Fibroblast of lung (primary cell): ENCODE data around the gene ANO1. TPM values are rescaled to one million over a fixed set of nuclear protein-coding genes. Genes with fewer than 3 reads are reported as not detected.

Source experiments
- DNase-seq, 2 donors: peaks; one replicate each; pipeline versions ENCODE4 v3.0.0 to v3.0.0-alpha.2; 2010; ENCODE audit warnings: low read depth in 2 of 2
- H2AFZ ChIP-seq: 2 replicates; pipeline ENCODE4 v1.5.1; 2012; ENCODE audit warnings: low read length, control low read depth, inconsistent platforms
- H3K27ac ChIP-seq: 2 replicates; pipeline ENCODE4 v1.5.1; 2011; ENCODE audit warnings: low read length, control low read depth; ENCODE audit not compliant: insufficient read depth
- H3K27me3 ChIP-seq: 2 replicates; pipeline ENCODE4 v1.5.1; 2011; ENCODE audit warnings: mild to moderate bottlenecking, low read length; ENCODE audit not compliant: control insufficient read depth, insufficient read depth
- H3K36me3 ChIP-seq: 2 replicates; pipeline ENCODE4 v1.5.1; 2011; ENCODE audit warnings: low read length; ENCODE audit not compliant: control insufficient read depth, insufficient read depth
- H3K4me1 ChIP-seq: 2 replicates; pipeline ENCODE4 v1.5.1; 2011; ENCODE audit warnings: low read length; ENCODE audit not compliant: control insufficient read depth, insufficient read depth; ENCODE audit errors: extremely low read depth
- H3K4me2 ChIP-seq: 2 replicates; pipeline ENCODE4 v1.5.1; 2011; ENCODE audit warnings: low read length, control low read depth; ENCODE audit not compliant: insufficient read depth; ENCODE audit errors: extremely low read depth
- H3K4me3 ChIP-seq, 4 experiments: fragments of 200-600 bp in 1 of 4; sonication (generic) in 1 of 4; replicated peaks in 1 of 4; 2 replicates each; pipeline ENCODE4 v1.5.1; 2011 to 2016; ENCODE audit warnings: low read length in 4 of 4, low read depth in 3 of 4, mild to moderate bottlenecking in 3 of 4, control low read depth in 2 of 4, inconsistent platforms in 1 of 4, mixed read lengths in 1 of 4; ENCODE audit not compliant: insufficient read depth in 1 of 4; ENCODE audit errors: control extremely low read depth in 1 of 4
- H3K79me2 ChIP-seq: 2 replicates; pipeline ENCODE4 v1.5.1; 2012; ENCODE audit warnings: mild to moderate bottlenecking, low read length, inconsistent platforms; ENCODE audit not compliant: control insufficient read depth, insufficient read depth
- H3K9ac ChIP-seq: 2 replicates; pipeline ENCODE4 v1.5.1; 2011; ENCODE audit warnings: mild to moderate bottlenecking, low read length, control low read depth; ENCODE audit not compliant: insufficient read depth
- H3K9me3 ChIP-seq: 2 replicates; pipeline ENCODE4 v1.5.1; 2012; ENCODE audit warnings: low read depth, low read length; ENCODE audit not compliant: control insufficient read depth, insufficient read depth
- H4K20me1 ChIP-seq: 2 replicates; pipeline ENCODE4 v1.5.1; 2011; ENCODE audit warnings: low read length; ENCODE audit not compliant: control insufficient read depth, insufficient read depth; ENCODE audit errors: extremely low read depth
- EZH2 ChIP-seq: IDR thresholded peaks from 2 replicates; pipeline ENCODE4 v1.5.1; 2012; ENCODE audit warnings: low read length, control low read depth, mild to moderate bottlenecking; ENCODE audit errors: missing control alignments
- polyA plus RNA-seq, 2 donors: library from polyadenylated mRNA; depleted of rRNA in 1 of 2; stranded (reverse) in 1 of 2; unstranded in 1 of 2; fragments of >200 nt; gene quantifications; 2 replicates each; pipeline ENCODE4 v1.2.1, GENCODE V29; 2011 to 2012; ENCODE audit warnings: missing spikeins in 1 of 2
- total RNA-seq: library from RNA; depleted of rRNA; stranded (reverse); fragments of >200 nt; gene quantifications from 2 replicates; pipeline ENCODE4 v1.2.1, GENCODE V29; 2014
- TF ChIP-seq, protein P1 (sequence below), 2 donors: IDR thresholded peaks in 1 of 2; conservative IDR thresholded peaks in 1 of 2; 1 replicate in 1 of 2; 2 replicates in 1 of 2; pipeline ENCODE4 v1.5.1; 2011 to 2012; ENCODE audit warnings: low read length in 2 of 2, control low read depth in 1 of 2, inconsistent platforms in 1 of 2, low read depth in 1 of 2, mild to moderate bottlenecking in 1 of 2

ANO1 gene
- total and polyA plus RNA-seq, 2 donors (not counting 1 experiment from before 2014, with no cell fraction given) = 0.99 to 4.1 TPM

DNA sequence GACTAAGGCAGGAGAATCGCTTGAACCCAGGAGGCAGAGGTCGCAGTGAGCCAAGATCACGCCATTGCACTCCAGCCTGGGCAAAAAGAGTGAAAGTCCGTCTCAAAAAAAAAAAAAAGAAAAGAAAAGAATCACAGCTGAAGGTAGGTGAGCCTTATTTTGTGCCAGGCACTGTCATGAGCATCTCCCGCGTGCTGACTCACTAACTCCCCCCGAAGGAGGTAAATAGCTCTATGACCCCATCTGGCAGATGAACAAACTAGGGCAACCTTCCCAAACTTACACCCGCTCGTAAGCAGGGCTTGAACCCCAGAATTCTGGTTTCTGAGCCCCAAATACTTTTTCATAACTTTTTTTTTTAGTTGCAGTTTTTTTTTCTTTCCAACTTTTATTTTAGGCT lies 60.3 kb downstream of the ANO1 start:
- DNase-seq = no peak
- peaks cover 6% of the 10 kb centered on the region for H3K27me3 ChIP-seq
- no peaks in the 10 kb centered on the region for H3K79me2 ChIP-seq
- H3K27ac ChIP-seq = no peak overlapping the region
- no peaks in the 10 kb centered on the region for H3K9me3 ChIP-seq
- H3K4me2 ChIP-seq = no peak overlapping the region
- no peak overlapping the region for H2AFZ ChIP-seq
- TF ChIP-seq EZH2 = no peak
- TF ChIP-seq, protein P1, sequence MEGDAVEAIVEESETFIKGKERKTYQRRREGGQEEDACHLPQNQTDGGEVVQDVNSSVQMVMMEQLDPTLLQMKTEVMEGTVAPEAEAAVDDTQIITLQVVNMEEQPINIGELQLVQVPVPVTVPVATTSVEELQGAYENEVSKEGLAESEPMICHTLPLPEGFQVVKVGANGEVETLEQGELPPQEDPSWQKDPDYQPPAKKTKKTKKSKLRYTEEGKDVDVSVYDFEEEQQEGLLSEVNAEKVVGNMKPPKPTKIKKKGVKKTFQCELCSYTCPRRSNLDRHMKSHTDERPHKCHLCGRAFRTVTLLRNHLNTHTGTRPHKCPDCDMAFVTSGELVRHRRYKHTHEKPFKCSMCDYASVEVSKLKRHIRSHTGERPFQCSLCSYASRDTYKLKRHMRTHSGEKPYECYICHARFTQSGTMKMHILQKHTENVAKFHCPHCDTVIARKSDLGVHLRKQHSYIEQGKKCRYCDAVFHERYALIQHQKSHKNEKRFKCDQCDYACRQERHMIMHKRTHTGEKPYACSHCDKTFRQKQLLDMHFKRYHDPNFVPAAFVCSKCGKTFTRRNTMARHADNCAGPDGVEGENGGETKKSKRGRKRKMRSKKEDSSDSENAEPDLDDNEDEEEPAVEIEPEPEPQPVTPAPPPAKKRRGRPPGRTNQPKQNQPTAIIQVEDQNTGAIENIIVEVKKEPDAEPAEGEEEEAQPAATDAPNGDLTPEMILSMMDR (conservative IDR thresholded peaks at IDR 0.05 in 1 of 2, IDR thresholded peaks at IDR 0.05 in 1 of 2; ENCODE audit: low read depth in 1 of 2, low read length in 2 of 2) = no peak
- no peaks in the 10 kb centered on the region for H3K4me1 ChIP-seq
- no peak overlapping the region for H3K4me3 ChIP-seq
- H3K9ac ChIP-seq = no peak overlapping the region
- no peaks in the 10 kb centered on the region for H3K36me3 ChIP-seq
- no peaks in the 10 kb centered on the region for H4K20me1 ChIP-seq

DNA sequence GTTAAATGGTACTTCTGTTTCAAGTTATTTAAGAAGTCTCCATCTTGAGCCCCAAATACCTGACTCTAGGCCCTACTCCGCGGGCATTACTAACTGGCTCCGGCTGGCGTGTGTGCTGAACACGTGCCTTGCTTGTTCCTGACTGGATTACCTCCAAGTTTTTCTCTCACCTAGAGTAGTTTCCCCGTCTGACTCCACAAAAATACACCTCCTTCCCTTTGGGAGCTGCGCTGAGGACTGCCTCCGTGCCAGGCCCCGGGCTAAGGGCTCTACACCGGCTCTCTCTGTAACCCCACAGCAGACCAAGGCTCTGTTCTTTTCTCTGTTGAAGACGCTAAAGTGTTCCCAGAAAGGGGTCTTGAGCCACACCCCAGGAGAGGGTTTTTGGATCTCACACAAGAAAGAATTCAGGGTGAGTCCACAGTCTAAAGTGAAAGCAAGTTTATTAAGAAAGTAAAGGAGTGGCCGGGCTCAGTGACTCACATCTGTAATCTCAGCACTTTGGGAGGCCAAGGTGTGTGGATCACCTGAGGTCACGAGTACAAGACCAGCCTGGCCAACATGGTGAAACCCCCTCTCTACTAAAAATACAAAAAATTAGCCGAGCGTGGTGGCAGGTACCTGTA lies 61.8 kb downstream of the ANO1 start:
- TF ChIP-seq, protein P1 (conservative IDR thresholded peaks at IDR 0.05 in 1 of 2, IDR thresholded peaks at IDR 0.05 in 1 of 2; ENCODE audit: low read depth in 1 of 2, low read length in 2 of 2) = no peak
- no peak for TF ChIP-seq EZH2
- no peaks in the 10 kb centered on the region for H3K79me2 ChIP-seq
- no peak overlapping the region for H3K27ac ChIP-seq
- H3K4me2 ChIP-seq = no peak overlapping the region
- H3K36me3 ChIP-seq = no peaks in the 10 kb centered on the region
- H3K4me1 ChIP-seq = no peaks in the 10 kb centered on the region
- peaks cover 6% of the 10 kb centered on the region for H3K27me3 ChIP-seq
- no peak overlapping the region for H2AFZ ChIP-seq
- H3K9ac ChIP-seq = no peak overlapping the region
- DNase-seq = no peak
- H3K9me3 ChIP-seq = no peaks in the 10 kb centered on the region
- no peak overlapping the region for H3K4me3 ChIP-seq
- no peaks in the 10 kb centered on the region for H4K20me1 ChIP-seq

DNA sequence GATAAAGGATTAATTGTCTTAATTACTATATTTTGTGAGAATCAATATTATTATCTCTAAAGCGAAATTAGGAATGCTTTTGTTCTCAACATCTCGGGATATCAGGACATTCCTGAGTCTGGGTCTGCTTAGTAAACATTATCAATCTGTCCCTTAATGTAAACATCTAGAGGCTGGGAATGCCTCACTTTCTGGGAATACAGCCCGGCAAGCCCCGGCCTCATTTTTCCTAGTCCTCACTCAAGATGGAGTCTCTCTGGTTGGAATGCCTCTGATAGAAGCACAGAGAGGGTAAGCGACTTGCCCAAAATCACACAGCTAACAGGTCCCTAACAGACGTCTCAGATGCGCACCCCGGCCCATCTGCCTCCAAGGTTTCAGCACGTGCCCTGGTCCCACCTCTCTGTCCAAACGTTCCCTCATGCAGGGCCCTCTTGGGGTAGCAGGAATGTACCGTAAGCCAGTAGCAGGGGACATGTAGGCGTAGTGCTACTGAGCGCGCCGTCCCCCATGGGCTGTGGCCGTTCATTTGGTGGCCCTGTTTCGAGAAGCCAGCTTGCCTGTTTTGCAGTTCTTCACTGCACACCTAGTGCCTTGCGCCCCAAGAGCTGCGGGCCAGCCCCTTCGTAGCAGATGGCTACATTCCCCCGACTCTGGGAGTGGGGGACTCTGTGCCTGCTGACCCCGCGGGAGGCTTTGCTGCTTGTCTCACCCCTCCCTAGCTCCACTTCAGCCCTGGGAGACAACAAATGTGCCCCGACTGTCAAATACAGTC lies 62.8 kb downstream of the ANO1 start:
- Histone ChIP-seq H3K36me3 (no peaks in the 10 kb centered on the region), H3K9me3 (no peaks in the 10 kb centered on the region), H3K27ac (no peak overlapping the region), H3K4me2 (no peak overlapping the region), H2AFZ (no peak overlapping the region), H3K4me1 (no peaks in the 10 kb centered on the region), H3K27me3 (peaks cover 6% of the 10 kb centered on the region), H3K4me3 (no peak overlapping the region), H3K79me2 (no peaks in the 10 kb centered on the region), H3K9ac (no peak overlapping the region), H4K20me1 (no peaks in the 10 kb centered on the region)
- no peak for TF ChIP-seq EZH2
- TF ChIP-seq, protein P1 (conservative IDR thresholded peaks at IDR 0.05 in 1 of 2, IDR thresholded peaks at IDR 0.05 in 1 of 2; ENCODE audit: low read depth in 1 of 2, low read length in 2 of 2) = no peak
- no peak for DNase-seq
